DND-41 (cell line): ENCODE results near the gene TSNAXIP1.

Experiments
- ATAC-seq: fragments of 200-7000 bp; cut with Tn5 transposase; 3 replicates; pipeline ENCODE4 v1.9.1; 2021; ENCODE audit warnings: low read depth; ENCODE audit not compliant: insufficient read depth
- DNase-seq: peaks from one replicate; pipeline ENCODE4 v3.0.0-alpha.2; 2020
- H2AFZ ChIP-seq: 2 replicates; pipeline ENCODE4 v1.6.0; 2012; ENCODE audit warnings: low read depth, low read length
- H3K27ac ChIP-seq: 2 replicates; pipeline ENCODE4 v1.5.1; 2012; ENCODE audit warnings: low read length, inconsistent platforms
- H3K27me3 ChIP-seq: fragments of 200-600 bp; sonication (generic); 2 replicates; pipeline ENCODE4 v1.6.0; 2012; ENCODE audit warnings: low read length, mild to moderate bottlenecking, inconsistent platforms; ENCODE audit not compliant: insufficient read depth, poor library complexity
- H3K36me3 ChIP-seq: 2 replicates; pipeline ENCODE4 v1.5.1; 2012; ENCODE audit warnings: low read length, inconsistent platforms; ENCODE audit not compliant: insufficient read depth
- H3K4me1 ChIP-seq: 2 replicates; pipeline ENCODE4 v1.5.1; 2012; ENCODE audit warnings: mild to moderate bottlenecking, low read length; ENCODE audit not compliant: insufficient read depth
- H3K4me2 ChIP-seq: 2 replicates; pipeline ENCODE4 v1.6.0; 2012; ENCODE audit warnings: mild to moderate bottlenecking, moderate library complexity, low read length, inconsistent platforms; ENCODE audit not compliant: insufficient read depth
- H3K4me3 ChIP-seq, 2 experiments: fragments of 200-600 bp in 1 of 2; shearing (Covaris generic) in 1 of 2; 2 replicates each; pipeline ENCODE4 v1.5.1; 2012 to 2016; ENCODE audit warnings: inconsistent platforms in 2 of 2, low read length in 2 of 2, mild to moderate bottlenecking in 2 of 2, low read depth in 1 of 2, moderate library complexity in 1 of 2
- H3K79me2 ChIP-seq: 2 replicates; pipeline ENCODE4 v1.6.0; 2012; ENCODE audit warnings: low read length, inconsistent platforms; ENCODE audit not compliant: insufficient read depth
- H3K9ac ChIP-seq: 2 replicates; pipeline ENCODE4 v1.6.0; 2012; ENCODE audit warnings: low read depth, mild to moderate bottlenecking, inconsistent platforms, low read length, moderate library complexity
- H3K9me3 ChIP-seq: 2 replicates; pipeline ENCODE4 v1.5.1; 2012; ENCODE audit warnings: low read length, moderate library complexity, mild to moderate bottlenecking, inconsistent platforms; ENCODE audit not compliant: insufficient read depth, severe bottlenecking
- H4K20me1 ChIP-seq: 2 replicates; pipeline ENCODE4 v1.6.0; 2012; ENCODE audit warnings: low read length; ENCODE audit not compliant: insufficient read depth
- EZH2 ChIP-seq: IDR thresholded peaks from 3 replicates; pipeline ENCODE4 v1.6.1; 2012; ENCODE audit warnings: borderline replicate concordance, low read depth, mild to moderate bottlenecking, moderate library complexity, low read length, inconsistent platforms; ENCODE audit not compliant: severe bottlenecking
- TF ChIP-seq, protein P1 (sequence below): IDR thresholded peaks from 2 replicates; pipeline ENCODE4 v1.5.1; 2012; ENCODE audit warnings: borderline replicate concordance, low read length, moderate library complexity, mild to moderate bottlenecking; ENCODE audit not compliant: poor library complexity, severe bottlenecking; ENCODE audit errors: extremely low read depth

The TSNAXIP1 gene

GRCh38 chr16:67803894-67804293 is 2.8 kb upstream of the TSNAXIP1 start:
- no peak overlapping the region for H3K4me3 ChIP-seq
- no peak overlapping the region for H3K4me2 ChIP-seq
- H3K4me1 ChIP-seq, result peaks cover 36% of the 10 kb centered on the region
- no peak overlapping the region for H3K9ac ChIP-seq
- peaks cover 6% of the 10 kb centered on the region; the same call in 1 of the 2 replicates for H4K20me1 ChIP-seq
- H3K79me2 ChIP-seq, result peaks cover 64% of the 10 kb centered on the region
- DNase-seq (no peak), ATAC-seq (no peak)
- H3K9me3 ChIP-seq, result no peaks in the 10 kb centered on the region
- no peaks in the 10 kb centered on the region for H3K27me3 ChIP-seq
- peaks cover 48% of the 10 kb centered on the region for H3K36me3 ChIP-seq
- TF ChIP-seq, protein P1, sequence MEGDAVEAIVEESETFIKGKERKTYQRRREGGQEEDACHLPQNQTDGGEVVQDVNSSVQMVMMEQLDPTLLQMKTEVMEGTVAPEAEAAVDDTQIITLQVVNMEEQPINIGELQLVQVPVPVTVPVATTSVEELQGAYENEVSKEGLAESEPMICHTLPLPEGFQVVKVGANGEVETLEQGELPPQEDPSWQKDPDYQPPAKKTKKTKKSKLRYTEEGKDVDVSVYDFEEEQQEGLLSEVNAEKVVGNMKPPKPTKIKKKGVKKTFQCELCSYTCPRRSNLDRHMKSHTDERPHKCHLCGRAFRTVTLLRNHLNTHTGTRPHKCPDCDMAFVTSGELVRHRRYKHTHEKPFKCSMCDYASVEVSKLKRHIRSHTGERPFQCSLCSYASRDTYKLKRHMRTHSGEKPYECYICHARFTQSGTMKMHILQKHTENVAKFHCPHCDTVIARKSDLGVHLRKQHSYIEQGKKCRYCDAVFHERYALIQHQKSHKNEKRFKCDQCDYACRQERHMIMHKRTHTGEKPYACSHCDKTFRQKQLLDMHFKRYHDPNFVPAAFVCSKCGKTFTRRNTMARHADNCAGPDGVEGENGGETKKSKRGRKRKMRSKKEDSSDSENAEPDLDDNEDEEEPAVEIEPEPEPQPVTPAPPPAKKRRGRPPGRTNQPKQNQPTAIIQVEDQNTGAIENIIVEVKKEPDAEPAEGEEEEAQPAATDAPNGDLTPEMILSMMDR, result no peak
- TF ChIP-seq EZH2, result no peak
- H3K27ac ChIP-seq, result no peak overlapping the region
- H2AFZ ChIP-seq, result no peak overlapping the region

DNA sequence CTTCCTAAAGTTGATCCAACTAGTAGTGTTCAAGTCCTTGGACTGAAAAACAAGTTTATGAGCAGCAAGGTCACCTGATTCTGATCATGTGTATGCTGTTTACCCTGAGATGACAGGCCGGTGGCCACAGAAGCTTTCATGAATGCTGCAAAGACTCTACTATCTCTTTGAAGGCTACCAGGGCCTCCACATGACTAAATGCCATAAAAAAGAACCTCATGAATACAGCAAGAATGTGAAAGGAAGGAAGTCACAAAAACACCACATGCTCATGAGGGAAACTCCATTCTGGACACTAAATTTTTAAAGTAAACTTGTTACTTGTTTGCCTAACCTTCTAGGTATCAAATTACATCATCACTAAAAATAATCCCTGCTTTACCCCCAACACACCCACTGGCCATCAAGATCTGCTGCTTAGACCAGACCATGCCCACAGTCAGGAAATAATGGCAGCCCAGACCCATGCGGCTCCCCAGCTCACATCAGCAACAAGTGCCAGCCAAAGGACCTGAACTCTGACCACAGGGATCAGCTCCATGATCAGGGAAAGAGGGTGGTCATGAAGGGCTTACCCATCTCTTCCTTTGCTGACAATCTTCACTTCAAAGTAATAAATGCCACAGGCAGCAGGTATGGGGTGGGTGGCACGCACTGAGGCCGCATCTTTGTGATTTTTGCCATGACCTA is 1.7 kb upstream of the TSNAXIP1 start:
- no peak for ATAC-seq
- H4K20me1 ChIP-seq, result peaks cover 5% of the 10 kb centered on the region; the same call in 1 of the 2 replicates
- H3K27ac ChIP-seq, result peak overlapping the region; percentile 74; the same call in 1 of the 2 replicates
- peak overlapping the region; percentile 82; the same call in 1 of the 2 replicates for H2AFZ ChIP-seq
- H3K79me2 ChIP-seq, result peaks cover 59% of the 10 kb centered on the region
- no peaks in the 10 kb centered on the region for H3K27me3 ChIP-seq
- peak overlapping the region; percentile 86 to 91; a peak in 3 of 4 replicates for H3K4me3 ChIP-seq
- H3K4me1 ChIP-seq, result peaks cover 36% of the 10 kb centered on the region
- no peak for DNase-seq
- peak overlapping the region; percentile 92 for H3K4me2 ChIP-seq
- H3K36me3 ChIP-seq, result peaks cover 44% of the 10 kb centered on the region
- peak overlapping the region; percentile 78 for H3K9ac ChIP-seq
- H3K9me3 ChIP-seq, result no peaks in the 10 kb centered on the region
- TF ChIP-seq, protein P1, result no peak
- no peak for TF ChIP-seq EZH2

- Histone ChIP-seq H3K4me3 (peak overlapping the region; percentile 86 to 91), H3K27ac (peak overlapping the region; percentile 74), H3K4me2 (peak overlapping the region; percentile 92), H3K4me1 (peaks cover 36% of the 10 kb centered on the region), H3K36me3 (peaks cover 35% of the 10 kb centered on the region), H4K20me1 (no peaks in the 10 kb centered on the region; the same call in 1 of the 2 replicates), H3K27me3 (no peaks in the 10 kb centered on the region), H3K79me2 (peaks cover 51% of the 10 kb centered on the region), H3K9ac (peak overlapping the region; percentile 78), H3K9me3 (no peaks in the 10 kb centered on the region), H2AFZ (peak overlapping the region; percentile 82)
- DNase-seq (peak; percentile 14), ATAC-seq (no peak)
- TF ChIP-seq, protein P1, result no peak
- TF ChIP-seq EZH2, result no peak
Measured at GRCh38 chr16:67805718-67806427, 816 bp upstream of the TSNAXIP1 start.
